NCI-H526 treated with DMSO at 0.1 percent for 48 hours (cell line): ENCODE results near the gene OR4F6.

ENCODE experiments used
- DNase-seq: peaks from one replicate; lab custom pipeline; 2025; lab: John Stamatoyannopoulos, UW

The OR4F6 gene

DNA sequence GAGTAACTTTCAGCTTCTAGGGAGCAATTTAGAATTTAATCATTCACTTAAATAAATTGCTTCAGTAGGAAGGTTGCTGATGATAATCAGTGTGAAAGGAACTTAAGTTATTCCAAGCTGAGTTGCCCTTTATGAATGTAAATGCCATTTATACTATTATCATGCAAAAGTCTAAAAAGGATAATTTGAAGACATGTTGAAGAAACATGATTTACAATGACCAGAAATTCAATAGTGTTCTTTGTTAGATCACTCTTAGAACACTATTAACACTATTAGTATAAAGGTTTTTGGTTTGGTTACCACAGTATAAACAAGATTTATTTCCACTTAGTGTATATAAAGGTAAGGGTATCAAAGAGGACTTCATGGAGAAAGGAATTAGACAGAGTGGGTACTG, 1.6 kb downstream of the OR4F6 start:
- DNase-seq: no peak

DNA sequence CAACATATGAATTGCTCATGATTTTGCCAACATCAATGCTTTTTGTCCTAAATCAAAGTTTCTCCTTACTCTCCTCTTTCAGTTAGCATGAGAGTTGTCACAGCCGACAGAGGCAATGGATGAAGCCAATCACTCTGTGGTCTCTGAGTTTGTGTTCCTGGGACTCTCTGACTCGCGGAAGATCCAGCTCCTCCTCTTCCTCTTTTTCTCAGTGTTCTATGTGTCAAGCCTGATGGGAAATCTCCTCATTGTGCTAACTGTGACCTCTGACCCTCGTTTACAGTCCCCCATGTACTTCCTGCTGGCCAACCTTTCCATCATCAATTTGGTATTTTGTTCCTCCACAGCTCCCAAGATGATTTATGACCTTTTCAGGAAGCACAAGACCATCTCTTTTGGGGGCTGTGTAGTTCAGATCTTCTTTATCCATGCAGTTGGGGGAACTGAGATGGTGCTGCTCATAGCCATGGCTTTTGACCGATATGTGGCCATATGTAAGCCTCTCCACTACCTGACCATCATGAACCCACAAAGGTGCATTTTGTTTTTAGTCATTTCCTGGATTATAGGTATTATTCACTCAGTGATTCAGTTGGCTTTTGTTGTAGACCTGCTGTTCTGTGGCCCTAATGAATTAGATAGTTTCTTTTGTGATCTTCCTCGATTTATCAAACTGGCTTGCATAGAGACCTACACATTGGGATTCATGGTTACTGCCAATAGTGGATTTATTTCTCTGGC, 2.5 kb downstream of the OR4F6 start:
- DNase-seq: no peak

DNA sequence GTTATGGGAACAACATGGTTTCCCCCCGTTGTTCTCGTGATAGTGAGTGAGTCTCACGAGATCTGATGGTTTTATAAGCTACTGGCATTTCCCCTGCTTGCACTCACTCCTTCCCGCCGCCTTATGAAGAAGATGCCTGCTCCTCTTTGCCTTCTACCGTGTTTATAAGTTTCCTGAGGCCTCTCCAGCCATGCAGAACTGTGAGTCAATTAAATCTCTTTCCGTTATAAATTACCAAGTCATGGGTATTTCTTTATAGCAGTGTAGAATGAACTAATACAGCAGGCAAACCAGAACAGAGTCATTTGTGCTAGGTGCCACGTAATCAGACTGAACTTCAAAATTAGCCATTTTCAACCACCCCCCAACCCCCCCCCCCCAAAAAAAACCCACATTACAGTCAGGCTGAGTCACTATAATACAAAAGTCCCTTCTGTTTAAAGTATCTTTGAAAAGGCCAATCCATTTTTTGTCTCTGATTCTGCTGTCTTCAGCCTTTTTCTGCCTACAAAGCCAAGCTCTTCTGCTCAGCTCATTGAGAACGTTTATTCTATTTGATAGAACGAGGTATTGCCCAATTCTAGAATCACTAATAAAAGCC, 4.1 kb downstream of the OR4F6 start:
- no peak for DNase-seq

- DNase-seq: no peak
These were observed 4.9 kb downstream of the OR4F6 start for GRCh38 chr15:101808201-101808600.

DNA sequence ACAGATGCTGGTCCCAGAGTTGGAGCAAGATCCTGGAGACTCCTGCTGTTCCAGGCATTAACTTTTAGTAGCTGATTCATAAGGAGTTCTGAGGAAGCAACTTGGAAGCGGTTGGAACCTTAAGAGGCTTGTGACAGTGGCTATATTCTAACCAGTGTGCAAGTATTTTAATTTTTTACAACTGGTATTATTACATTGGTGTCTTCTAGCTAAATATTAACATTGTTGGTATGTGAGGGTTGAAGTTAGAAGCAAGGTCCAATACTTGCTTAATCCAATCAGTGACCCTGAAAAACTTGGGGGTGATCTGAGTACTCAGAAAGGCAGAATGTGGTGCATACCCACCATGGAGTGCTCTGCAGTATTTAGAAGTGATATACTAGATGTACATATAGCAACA, 7.1 kb downstream of the OR4F6 start:
- no peak for DNase-seq

- no peak for DNase-seq
These were observed 7.6 kb downstream of the OR4F6 start for GRCh38 chr15:101810876-101811275.

DNA sequence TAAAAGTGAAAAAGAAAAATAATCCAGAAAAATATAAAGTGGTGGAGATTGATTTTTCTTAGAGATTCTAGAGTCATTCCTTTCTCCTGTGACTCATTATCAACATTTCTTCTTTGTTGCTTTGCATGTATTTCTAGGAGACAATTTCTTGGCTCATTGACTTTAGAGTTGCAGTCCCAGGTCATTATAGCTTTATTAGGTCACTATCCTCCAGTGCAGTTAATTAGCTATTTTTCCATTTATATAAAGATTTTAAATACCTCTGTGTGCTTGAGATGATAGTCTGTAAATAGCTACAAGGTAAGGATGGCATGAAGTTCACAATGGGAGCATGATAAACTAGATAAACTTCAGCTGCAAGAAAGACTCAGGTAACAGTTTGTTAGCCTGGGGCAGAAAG, 8.6 kb downstream of the OR4F6 start, which contains the start of gene OR4F15:
TSS of gene OR4F15 (plus strand) at position 301 of the 400 bp plus-strand sequence. CDS start 5,985 bp downstream, outside the sequence.
- no peak for DNase-seq

DNA sequence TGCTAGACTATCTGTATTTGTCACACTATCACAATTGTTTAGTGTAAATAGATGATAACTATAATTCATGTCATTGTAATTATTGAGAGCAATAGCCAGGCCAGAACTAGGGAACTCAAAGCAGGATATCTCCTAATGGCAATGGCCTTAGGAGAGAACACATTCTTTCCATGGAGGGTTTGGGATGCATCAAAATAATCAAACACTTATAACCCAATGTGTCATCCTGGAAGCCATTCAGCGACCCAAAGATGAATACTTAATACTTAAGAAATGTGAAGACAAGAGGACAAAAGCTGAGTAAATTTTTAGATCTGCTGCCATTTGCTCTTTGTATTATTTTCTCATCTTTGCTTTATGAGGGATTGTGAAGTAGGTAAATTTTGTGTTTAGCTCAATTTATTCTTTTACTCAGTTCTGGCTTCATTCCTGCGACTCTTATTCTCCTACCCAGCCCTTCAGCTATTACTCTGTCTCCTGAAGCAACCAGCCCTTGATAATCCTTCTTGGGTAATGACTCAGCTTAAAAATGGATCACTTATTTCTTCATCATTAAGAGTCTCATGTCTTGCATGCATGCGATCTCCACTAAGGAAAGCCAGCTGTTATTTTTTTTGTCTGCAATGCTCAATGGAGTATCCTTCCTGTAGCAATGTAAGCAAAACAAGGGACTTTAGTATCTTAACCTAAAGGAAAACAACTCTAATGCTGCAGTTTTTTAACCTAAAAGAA, 10.7 kb downstream of the OR4F6 start:
- no peak for DNase-seq

DNA sequence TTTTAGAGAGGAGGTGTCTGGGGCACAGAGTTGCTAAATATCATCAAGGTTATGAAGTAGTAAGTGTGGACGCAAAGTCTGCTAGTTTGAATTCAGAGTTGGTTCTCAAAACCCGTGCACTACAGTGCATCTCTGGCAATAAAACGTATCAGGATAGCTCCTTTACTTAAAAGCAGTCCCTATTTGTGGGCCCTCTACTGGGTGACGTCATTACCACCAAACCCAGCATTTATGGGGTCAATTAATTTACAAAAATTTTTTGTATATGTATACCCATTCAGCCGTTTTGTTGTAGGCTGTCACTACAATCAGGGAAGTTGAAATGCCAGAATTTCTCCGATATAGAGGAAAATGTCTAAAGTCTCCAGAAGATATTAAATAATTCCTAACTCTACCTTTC, 17.5 kb downstream of the OR4F6 start:
- no peak for DNase-seq

GRCh38 chr15:101827257-101827656, 23.9 kb downstream of the OR4F6 start:
- no peak for DNase-seq

DNA sequence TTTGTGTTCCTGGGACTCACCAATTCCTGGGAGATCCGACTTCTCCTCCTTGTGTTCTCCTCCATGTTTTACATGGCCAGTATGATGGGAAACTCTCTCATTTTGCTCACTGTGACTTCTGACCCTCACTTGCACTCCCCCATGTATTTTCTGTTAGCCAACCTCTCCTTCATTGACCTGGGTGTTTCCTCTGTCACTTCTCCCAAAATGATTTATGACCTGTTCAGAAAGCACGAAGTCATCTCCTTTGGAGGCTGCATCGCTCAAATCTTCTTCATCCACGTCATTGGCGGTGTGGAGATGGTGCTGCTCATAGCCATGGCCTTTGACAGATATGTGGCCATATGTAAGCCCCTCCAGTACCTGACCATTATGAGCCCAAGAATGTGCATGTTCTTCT, 25.5 kb downstream of the OR4F6 start:
- no peak for DNase-seq

GRCh38 chr15:101841656-101842055, 38.3 kb downstream of the OR4F6 start:
- no peak for DNase-seq

DNA sequence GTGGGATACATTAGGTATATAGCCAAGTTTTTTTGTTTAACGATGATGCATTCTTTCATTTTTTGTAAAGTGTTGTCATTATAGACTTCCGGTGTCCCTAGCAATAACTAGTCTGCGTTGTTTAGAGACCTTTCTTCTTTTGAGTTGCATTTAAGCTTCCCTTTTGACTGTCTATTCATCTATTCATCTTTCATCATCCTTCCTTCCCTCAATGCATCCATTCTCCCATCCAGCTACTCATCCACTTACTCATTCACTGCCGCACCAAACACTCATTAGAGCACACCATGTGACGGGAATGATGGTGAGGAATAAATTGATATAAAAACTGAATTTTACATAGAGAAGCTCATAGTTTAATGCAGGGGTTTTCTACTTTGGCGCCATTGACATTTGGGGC, 41.6 kb downstream of the OR4F6 start:
- no peak for DNase-seq

DNA sequence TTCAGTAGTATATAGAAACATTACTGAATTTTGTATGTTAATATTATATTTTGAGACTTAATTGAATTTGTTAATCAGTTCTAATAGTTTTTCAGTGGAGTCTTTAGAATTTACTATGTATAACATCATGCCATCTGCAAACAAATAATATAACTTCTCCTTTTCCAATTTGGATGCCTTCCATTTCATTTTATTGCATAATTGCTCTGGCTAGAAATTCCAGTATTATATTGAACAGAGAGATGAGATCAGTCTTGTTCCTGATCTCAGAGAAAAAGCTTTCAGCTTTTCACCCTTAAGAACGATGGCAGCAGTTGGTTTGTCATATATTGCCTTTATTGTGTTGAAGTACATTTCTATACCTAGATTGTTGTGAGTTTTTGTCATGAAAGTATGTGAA, 49.0 kb downstream of the OR4F6 start:
- no peak for DNase-seq
